SU-DHL-6 (cell line): ENCODE results near the gene ARMH3.

Experiments
- H2AFZ ChIP-seq: fragments of 200-600 bp; sonication (generic); 2 replicates; pipeline ENCODE4 v1.6.1; 2014; ENCODE audit warnings: low read depth, mild to moderate bottlenecking, moderate library complexity, mixed read lengths, antibody characterized with exemption, low read length; ENCODE audit not compliant: severe bottlenecking
- H3F3A ChIP-seq: fragments of 200-600 bp; shearing (Covaris generic); 2 replicates; pipeline ENCODE4 v1.6.0; 2016; ENCODE audit warnings: antibody characterized with exemption, mild to moderate bottlenecking; ENCODE audit not compliant: insufficient read depth
- H3K27ac ChIP-seq: fragments of 200-600 bp; sonication (generic); 2 replicates; pipeline ENCODE4 v1.5.1; 2016; ENCODE audit warnings: low read depth, mild to moderate bottlenecking, low read length, moderate library complexity, mixed read lengths
- H3K27me3 ChIP-seq: fragments of 200-600 bp; sonication (generic), shearing (Covaris generic); 2 replicates; pipeline ENCODE4 v1.6.0; 2014; ENCODE audit warnings: mild to moderate bottlenecking, low read length
- H3K36me3 ChIP-seq: fragments of 200-600 bp; sonication (generic); 2 replicates; pipeline ENCODE4 v1.6.1; 2014; ENCODE audit warnings: mild to moderate bottlenecking, low read length, mixed read lengths
- H3K4me2 ChIP-seq: fragments of 300-600, 200-600 bp; shearing (Covaris generic), sonication (generic); 2 replicates; pipeline ENCODE4 v1.6.0; 2014; ENCODE audit warnings: low read length, low read depth, mild to moderate bottlenecking; ENCODE audit not compliant: poor library complexity, severe bottlenecking
- H3K4me3 ChIP-seq: fragments of 200-600 bp; sonication (generic); 2 replicates; pipeline ENCODE4 v1.5.1; 2014; ENCODE audit warnings: antibody characterized with exemption, low read length, mild to moderate bottlenecking, mixed read lengths; ENCODE audit not compliant: insufficient read depth, poor library complexity, severe bottlenecking
- H3K79me2 ChIP-seq: fragments of 200-600 bp; sonication (generic); 2 replicates; pipeline ENCODE4 v1.6.1; 2014; ENCODE audit warnings: mild to moderate bottlenecking, low read length, moderate library complexity; ENCODE audit not compliant: insufficient read depth
- H3K9ac ChIP-seq: fragments of 200-600 bp; sonication (generic); 2 replicates; pipeline ENCODE4 v1.7.0; 2014; ENCODE audit warnings: mild to moderate bottlenecking, low read length
- H3K9me2 ChIP-seq: fragments of 200-600 bp; sonication (generic); replicated peaks from 2 replicates; pipeline ENCODE4 v1.6.1; 2014; ENCODE audit warnings: low read length; ENCODE audit not compliant: insufficient read depth
- H3K9me3 ChIP-seq: fragments of 200-600 bp; sonication (generic); 2 replicates; pipeline ENCODE4 v1.6.1; 2014; ENCODE audit warnings: low read length, mixed read lengths; ENCODE audit not compliant: insufficient read depth
- H4K20me1 ChIP-seq: fragments of 200-600 bp; sonication (generic); 2 replicates; pipeline ENCODE4 v1.6.1; 2014; ENCODE audit warnings: low read depth, mild to moderate bottlenecking, antibody characterized with exemption, low read length, moderate library complexity, mixed read lengths
- CTCF ChIP-seq: fragments of 200-600 bp; sonication (generic); IDR thresholded peaks from one replicate; pipeline ENCODE4 v1.5.1; 2017; ENCODE audit warnings: antibody characterized with exemption, mild to moderate bottlenecking, low read length, moderate library complexity; ENCODE audit not compliant: insufficient read depth, poor library complexity, severe bottlenecking
- EZH2phosphoT487 ChIP-seq: fragments of 200-600 bp; sonication (generic), shearing (Covaris generic); conservative IDR thresholded peaks from 2 replicates; pipeline ENCODE4 v1.6.1; 2018; ENCODE audit warnings: mild to moderate bottlenecking, antibody characterized with exemption, low read length, moderate library complexity, mixed read lengths

ARMH3 gene

DNA sequence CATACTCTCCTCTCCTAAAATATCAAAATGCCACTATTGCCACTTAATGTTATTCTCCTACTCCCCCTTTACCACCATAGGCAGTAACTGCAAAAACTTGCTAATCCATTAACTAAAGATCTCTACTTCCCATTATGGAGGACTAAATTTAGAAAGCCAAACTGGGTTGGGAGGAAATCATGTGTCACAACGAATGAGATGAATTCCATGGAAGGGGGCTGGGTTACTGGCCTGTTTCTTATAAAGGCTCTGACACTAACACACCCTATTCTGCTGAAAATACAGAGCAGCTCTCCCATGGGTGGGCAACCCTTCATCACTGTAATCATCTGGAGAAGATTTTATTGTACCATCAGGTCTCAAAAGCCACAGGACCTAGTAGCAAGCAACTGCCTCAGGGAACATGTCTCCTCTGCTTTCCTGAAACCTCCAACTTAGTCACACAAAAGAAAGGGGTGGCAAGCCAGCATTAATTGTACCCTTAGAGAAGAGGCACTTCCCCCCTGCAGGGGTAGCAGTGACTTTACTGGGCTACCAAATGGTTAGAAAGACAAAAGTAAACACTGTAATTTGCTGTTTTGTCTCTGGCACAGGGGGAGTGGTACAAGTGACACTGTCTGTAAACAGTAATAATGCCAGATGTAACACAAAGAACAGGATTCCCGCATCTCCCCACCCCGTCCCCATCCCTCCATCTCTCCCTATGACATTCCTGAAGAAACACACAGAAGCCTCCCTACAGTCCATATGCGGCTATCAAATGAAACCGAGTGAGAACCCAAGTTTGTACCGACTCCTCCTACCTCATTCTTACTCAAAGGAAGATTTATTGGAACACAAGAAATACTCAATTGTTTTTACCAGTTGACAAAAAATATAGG is 81.6 kb downstream of the ARMH3 start:
- H3F3A ChIP-seq = peaks cover 12% of the 10 kb centered on the region
- H3K9ac ChIP-seq = no peak overlapping the region
- no peak overlapping the region for H3K4me3 ChIP-seq
- H4K20me1 ChIP-seq = no peaks in the 10 kb centered on the region
- no peaks in the 10 kb centered on the region for H3K9me3 ChIP-seq
- H3K79me2 ChIP-seq = no peaks in the 10 kb centered on the region
- 0 out of 2 replicates have a peak, but pooled peaks cover 9% of the 10 kb centered on the region for H3K36me3 ChIP-seq
- H3K9me2 ChIP-seq = no peaks in the 10 kb centered on the region
- H3K27me3 ChIP-seq = no peaks in the 10 kb centered on the region
- TF ChIP-seq EZH2phosphoT487 = no peak
- TF ChIP-seq CTCF = no peak
- no peak overlapping the region for H3K27ac ChIP-seq
- no peak overlapping the region for H2AFZ ChIP-seq
- H3K4me2 ChIP-seq = no peak overlapping the region

DNA sequence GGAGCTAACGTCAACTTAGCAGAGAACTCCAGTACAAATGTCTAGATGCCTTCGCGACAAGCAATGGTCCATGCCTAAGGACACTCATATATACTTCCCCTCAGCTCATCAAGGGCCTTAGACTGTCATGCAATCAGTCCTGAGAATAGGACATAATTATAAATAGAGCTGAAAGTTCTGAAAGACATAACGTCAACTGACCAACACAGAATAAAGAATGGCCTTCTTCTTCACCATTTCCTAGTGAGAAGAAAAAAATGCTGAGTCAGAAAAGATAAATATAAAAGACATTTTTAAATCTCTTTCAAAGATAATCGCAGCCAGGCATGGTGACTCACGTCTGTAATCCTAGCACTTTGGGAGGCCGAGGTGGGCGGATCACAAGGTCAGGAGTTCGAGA is 83.2 kb downstream of the ARMH3 start:
- Histone ChIP-seq H2AFZ (no peak overlapping the region), H3K9me3 (no peaks in the 10 kb centered on the region), H3K27ac (no peak overlapping the region), H3K27me3 (no peaks in the 10 kb centered on the region), H3K36me3 (0 out of 2 replicates have a peak, but pooled peaks cover 6% of the 10 kb centered on the region), H3K4me3 (no peak overlapping the region), H3F3A (peaks cover 11% of the 10 kb centered on the region), H3K79me2 (no peaks in the 10 kb centered on the region), H3K9ac (no peak overlapping the region), H4K20me1 (no peaks in the 10 kb centered on the region), H3K4me2 (no peak overlapping the region), H3K9me2 (no peaks in the 10 kb centered on the region)
- TF ChIP-seq EZH2phosphoT487 (no peak), CTCF (no peak)

DNA sequence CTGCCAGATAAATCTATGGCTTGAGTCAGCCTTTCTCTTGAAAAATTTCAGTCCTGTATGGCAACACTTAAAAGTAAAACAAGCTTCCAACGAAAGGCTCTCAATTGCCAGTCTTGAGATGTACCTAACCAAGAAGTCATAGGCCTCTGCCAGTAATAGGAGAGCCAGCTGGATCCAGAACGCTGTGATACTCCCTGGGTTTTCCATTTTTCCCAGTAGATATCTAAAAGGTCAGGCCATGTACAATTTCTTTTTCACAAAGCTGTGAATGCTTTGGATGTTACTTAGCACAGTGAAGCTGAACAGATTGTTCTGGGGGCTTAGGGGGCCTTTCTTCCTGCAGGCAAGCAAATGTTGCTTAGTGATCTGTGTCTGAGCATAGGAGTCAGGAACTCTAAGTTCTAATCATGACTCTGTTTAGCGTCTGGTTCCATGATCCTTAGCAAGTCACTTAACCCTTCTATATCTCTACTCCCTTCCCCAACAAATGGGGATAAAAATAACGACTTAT is 86.5 kb downstream of the ARMH3 start:
- Histone ChIP-seq H4K20me1 (no peaks in the 10 kb centered on the region), H3K79me2 (no peaks in the 10 kb centered on the region), H3K9me3 (no peaks in the 10 kb centered on the region), H3F3A (peaks cover 6% of the 10 kb centered on the region), H3K4me3 (peak overlapping the region; percentile 42), H3K9ac (peak overlapping the region; percentile 37), H2AFZ (peak overlapping the region; percentile 37), H3K27ac (peak overlapping the region; percentile 91), H3K27me3 (no peaks in the 10 kb centered on the region), H3K36me3 (0 out of 2 replicates have a peak, but pooled peaks cover 6% of the 10 kb centered on the region), H3K4me2 (peak overlapping the region; percentile 64), H3K9me2 (no peaks in the 10 kb centered on the region)
- TF ChIP-seq CTCF = no peak
- no peak for TF ChIP-seq EZH2phosphoT487
